Fibroblast of the aortic adventitia (primary cell): ENCODE results near the gene CPXM2. TPM values are rescaled to one million over a fixed set of nuclear protein-coding genes. Genes with fewer than 3 reads are reported as not detected.
A peak's percentile ranks its signal among the peaks of the same experiment; 100 is the strongest.

Source experiments
- DNase-seq: peaks from one replicate; pipeline ENCODE4 v3.0.0-alpha.2; 2010; ENCODE audit warnings: low read depth
- H3K4me3 ChIP-seq: 2 replicates; pipeline ENCODE4 v1.5.1; 2011; ENCODE audit warnings: low read depth, mild to moderate bottlenecking, control low read depth, low read length, moderate library complexity
- CTCF ChIP-seq: IDR thresholded peaks from 2 replicates; pipeline ENCODE4 v1.5.1; 2011; ENCODE audit warnings: mild to moderate bottlenecking, low read length, control low read depth, inconsistent platforms; ENCODE audit not compliant: insufficient read depth
- total RNA-seq: library from RNA; depleted of rRNA; stranded (reverse); fragments of >200 nt; gene quantifications from 2 replicates; pipeline ENCODE4 v1.2.3, GENCODE V29; 2012; ENCODE audit warnings: low replicate concordance

Gene CPXM2
- total RNA-seq, 1 donor, result 64.0 TPM

DNA sequence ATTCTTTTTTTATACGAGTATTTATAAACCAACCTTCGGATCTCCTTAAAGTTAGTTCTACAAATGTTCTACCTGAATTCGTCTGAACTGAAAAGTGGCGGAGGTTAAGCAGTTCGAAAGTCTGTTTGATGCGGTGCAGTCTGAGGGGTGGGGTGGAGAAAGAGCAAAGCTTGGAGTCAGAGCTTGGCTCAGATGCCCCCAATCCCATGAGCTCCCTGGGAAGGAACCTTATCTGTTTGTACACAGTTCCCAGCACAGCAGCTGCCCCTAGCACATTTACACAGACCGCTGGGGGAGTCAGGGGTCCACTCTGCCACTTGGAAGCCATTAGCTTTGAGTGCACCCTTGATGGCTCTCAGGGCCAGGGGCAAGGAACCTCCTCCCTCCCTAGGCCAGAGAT lies 30.8 kb downstream of the CPXM2 start:
- TF ChIP-seq CTCF, result no peak
- no peak for DNase-seq
- H3K4me3 ChIP-seq, result no peak overlapping the region

- H3K4me3 ChIP-seq, result no peak overlapping the region
- DNase-seq, result no peak
- TF ChIP-seq CTCF, result no peak
Measured at GRCh38 chr10:123860209-123860608, 31.4 kb downstream of the CPXM2 start.

DNA sequence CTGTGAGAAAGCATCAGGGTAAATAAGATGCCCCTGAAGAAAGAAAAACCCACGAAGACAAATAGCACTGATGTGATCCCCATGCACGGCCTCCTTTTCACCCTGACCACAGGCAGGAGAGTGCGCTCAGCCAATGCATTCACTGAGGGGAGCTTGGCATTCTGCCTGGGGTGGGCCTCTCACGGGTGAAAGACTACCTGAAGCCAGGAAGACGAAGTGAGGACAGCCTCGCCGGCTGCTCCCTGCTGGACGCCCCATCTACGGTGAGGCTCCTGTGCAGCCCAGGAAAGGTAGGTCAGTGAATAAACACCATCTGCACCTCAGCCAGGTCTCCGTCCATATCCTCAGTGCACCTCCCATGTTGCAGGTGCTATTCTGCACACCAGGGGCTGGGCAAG lies 32.0 kb downstream of the CPXM2 start:
- TF ChIP-seq CTCF, result no peak
- H3K4me3 ChIP-seq, result no peak overlapping the region
- no peak for DNase-seq

DNA sequence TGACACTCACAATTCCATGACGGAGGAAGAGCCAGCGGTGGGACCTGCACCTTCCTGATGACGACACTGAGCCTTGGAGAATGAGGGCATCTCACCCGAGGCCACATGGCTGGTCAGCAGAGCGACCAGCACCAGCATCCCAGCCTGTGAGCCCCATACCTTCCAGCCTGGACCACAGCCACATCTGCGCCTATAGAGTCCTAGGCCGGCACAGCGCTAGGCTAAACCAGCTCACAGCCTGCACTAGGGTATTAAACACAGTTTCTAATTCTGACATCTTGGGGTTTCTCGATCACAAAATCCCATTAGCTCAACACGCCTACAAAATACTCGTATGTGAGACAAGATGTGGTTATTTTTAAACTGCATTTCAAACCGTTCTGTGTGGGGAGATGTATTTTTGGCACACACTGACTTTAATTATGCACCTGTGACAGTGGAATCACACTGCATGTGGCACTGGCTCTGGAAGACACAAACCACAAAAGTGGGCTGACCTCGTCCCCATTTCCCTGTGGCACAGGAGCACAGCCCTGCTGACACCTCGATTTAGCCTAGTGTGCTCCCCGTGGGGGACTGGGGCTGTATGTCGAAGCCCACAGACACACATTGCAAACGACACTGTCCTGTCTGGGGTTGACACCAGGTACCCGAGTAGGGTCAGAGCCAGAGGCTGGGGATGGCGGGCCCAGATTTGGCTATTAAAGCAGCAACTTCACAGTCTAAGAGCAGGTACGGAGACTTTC lies 32.5 kb downstream of the CPXM2 start:
- no peak overlapping the region for H3K4me3 ChIP-seq
- DNase-seq, result no peak
- TF ChIP-seq CTCF, result no peak

DNA sequence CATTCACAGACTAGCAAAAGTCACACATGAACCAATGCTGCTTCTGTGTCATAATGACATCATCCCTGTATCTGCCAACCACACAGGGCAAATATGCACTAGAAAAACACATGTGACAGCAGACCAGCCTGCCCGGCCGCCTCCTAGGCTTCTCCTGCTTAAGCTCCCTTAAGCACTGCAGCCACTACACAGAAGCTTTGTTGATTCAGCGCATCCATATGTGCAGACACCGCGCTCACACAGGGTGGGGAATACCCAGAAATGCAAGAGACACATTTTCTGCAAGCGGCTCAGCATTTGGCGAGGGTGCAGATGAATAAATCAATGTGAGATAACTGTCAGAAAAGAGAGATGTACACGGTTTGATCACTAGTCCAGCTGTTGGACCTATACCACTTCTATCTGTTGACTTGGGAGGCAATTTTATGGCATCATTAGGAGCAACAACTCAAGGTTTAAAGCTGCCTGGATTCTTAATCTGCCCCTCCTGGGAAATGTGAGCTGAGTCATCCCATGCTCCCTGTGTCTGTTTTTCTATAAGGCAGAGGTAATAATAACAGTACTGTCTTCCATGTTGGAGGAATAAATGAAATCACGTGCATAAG lies 33.4 kb downstream of the CPXM2 start:
- TF ChIP-seq CTCF, result no peak
- no peak overlapping the region for H3K4me3 ChIP-seq
- peak; percentile 80 for DNase-seq

DNA sequence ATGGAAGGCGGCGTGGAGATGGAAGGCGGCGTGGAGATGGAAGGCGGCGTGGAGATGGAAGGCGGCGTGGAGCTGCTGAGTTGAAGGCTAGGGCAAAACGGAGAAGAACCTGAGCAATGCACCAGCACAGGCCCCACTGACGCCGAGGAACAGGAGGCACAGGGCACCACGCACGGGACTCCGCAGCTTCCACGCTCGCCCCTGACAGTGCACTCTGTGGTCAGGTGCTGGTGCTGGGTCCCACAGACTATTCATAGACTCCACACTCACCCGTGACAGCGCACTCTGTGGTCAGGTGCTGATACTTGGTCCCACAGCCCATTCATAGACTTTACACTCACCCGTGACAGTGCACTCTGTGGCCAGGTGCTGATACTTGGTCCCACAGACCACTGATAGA lies 34.0 kb downstream of the CPXM2 start:
- DNase-seq, result no peak
- TF ChIP-seq CTCF, result no peak
- no peak overlapping the region for H3K4me3 ChIP-seq
